PFSK-1 (cell line): ENCODE data around the gene TNRC18.

Source experiments
- FOXP2 ChIP-seq: optimal IDR thresholded peaks from 2 replicates; pipeline ENCODE3; 2011; ENCODE audit warnings: borderline replicate concordance, control low read depth, inconsistent platforms; ENCODE audit not compliant: insufficient read depth; ENCODE audit errors: extremely low read length, extremely low read depth
- POLR2AphosphoS5 ChIP-seq: IDR thresholded peaks from 2 replicates; pipeline ENCODE4 v1.6.1; 2012; ENCODE audit warnings: low read depth, mild to moderate bottlenecking, control low read depth, low read length, moderate library complexity
- REST ChIP-seq, 2 experiments: IDR thresholded peaks; 2 replicates each; pipeline versions ENCODE4 v1.6.1 to v1.8.0; 2011 to 2012; ENCODE audit warnings: low read depth in 2 of 2, low read length in 2 of 2, control low read depth in 1 of 2, inconsistent platforms in 1 of 2, mild to moderate bottlenecking in 1 of 2, moderate library complexity in 1 of 2; ENCODE audit not compliant: insufficient read depth in 1 of 2
- SIN3A ChIP-seq: IDR thresholded peaks from 2 replicates; pipeline ENCODE4 v1.6.1; 2012; ENCODE audit warnings: mild to moderate bottlenecking, low read length, moderate library complexity, borderline replicate concordance; ENCODE audit not compliant: insufficient read depth
- TAF1 ChIP-seq: IDR thresholded peaks from 2 replicates; pipeline ENCODE4 v1.6.1; 2012; ENCODE audit warnings: low read length, control low read depth, borderline replicate concordance; ENCODE audit not compliant: insufficient read depth

Gene TNRC18

GRCh38 chr7:5430612-5430947 is 6.9 kb upstream of the TNRC18 start:
- TF ChIP-seq FOXP2 (no peak), TAF1 (no peak), REST (IDR thresholded peaks at IDR 0.05; ENCODE audit: insufficient read depth in 1 of 2, low read depth in 2 of 2, low read length in 2 of 2) (no peak)

DNA sequence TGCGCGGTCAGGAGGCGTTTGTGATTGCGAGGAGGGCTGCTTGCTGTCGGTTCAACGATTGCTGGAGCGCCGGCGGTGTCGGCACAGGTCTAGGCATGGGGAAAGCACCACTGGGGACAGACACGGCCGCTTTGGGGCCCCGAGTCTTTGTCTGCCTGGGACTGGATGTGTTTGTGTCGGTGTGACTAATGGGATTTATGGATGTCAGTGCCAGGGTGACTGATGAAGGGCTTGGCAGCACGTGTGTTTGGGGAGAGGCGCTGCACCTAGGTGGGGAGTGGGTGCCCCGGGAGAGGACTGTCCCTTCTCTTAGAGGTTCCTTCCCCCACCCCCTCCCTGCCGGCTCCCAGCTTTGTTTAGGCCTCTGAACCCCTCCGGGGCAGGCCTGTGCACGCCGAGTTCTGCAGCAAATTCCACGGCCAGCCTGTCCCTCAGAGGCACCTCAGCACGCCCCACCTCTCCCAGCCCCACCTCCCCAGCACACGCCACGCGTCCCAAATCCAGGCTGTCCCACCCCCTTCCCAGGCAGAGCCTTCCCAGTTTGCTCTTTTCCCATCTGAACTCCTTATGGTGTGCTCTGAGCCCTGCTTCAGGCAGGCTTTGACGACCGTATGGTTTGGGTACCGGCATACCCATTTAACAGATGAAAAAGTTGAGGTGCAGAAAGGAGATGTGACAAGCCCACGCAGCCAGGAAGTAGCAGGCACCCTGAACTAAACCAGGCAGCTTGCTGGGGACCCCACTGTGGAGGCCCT is 6.4 kb upstream of the TNRC18 start:
- TF ChIP-seq FOXP2 (no peak), POLR2AphosphoS5 (no peak; the same call in 1 of the 2 replicates), TAF1 (no peak), SIN3A (no peak), REST (IDR thresholded peaks at IDR 0.05; ENCODE audit: insufficient read depth in 1 of 2, low read depth in 2 of 2, low read length in 2 of 2) (no peak)

- no peak for TF ChIP-seq REST (IDR thresholded peaks at IDR 0.05; ENCODE audit: insufficient read depth in 1 of 2, low read depth in 2 of 2, low read length in 2 of 2)
- no peak for TF ChIP-seq TAF1
- no peak for TF ChIP-seq SIN3A
- TF ChIP-seq POLR2AphosphoS5, result no peak; the same call in 1 of the 2 replicates
- no peak for TF ChIP-seq FOXP2
Observed at GRCh38 chr7:5429253-5429856, 5.7 kb upstream of the TNRC18 start.

DNA sequence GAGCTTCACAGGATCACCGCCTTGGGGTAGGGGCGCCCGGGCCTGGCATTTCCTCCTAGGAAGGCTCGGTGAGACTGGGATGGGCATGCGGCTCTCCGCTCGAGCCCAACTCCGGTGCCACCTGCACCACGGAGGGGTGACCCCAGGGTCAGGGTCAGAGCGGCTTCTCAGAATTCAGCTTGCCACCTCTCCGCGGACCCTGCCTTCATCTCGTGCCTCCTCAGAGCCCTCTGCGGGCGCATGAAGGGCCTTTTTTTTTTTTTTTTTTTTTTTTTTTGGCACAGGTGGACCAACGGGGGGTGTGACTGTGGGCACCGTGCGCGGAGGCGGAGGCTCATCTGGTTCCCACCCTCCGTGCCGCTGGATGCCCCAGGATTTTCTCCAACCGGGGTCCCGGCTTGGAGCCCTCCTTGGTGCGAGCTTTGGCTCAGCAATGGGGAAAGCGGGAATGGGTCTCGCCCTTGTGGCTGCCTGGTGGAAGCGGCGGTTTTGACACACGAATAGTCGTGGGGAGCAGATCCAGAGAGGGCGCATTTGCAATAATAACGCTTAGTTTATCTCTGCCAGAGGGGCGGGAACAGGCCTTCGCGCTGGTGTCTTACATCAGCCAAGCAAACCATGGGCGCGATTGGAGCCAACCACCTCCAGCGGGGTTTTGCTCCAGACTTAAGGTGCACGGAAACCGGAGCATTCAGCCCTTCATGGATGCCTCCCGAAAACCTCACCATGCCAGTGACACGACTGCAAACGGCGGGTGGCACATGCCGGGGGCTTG is 5.0 kb upstream of the TNRC18 start:
- no peak for TF ChIP-seq SIN3A
- TF ChIP-seq POLR2AphosphoS5, result no peak
- TF ChIP-seq TAF1, result no peak; the same call in 1 of the 2 replicates
- no peak for TF ChIP-seq FOXP2
- no peak for TF ChIP-seq REST (IDR thresholded peaks at IDR 0.05; ENCODE audit: insufficient read depth in 1 of 2, low read depth in 2 of 2, low read length in 2 of 2)
